ENCODE results near the gene LRFN5. TPM values are rescaled to one million over a fixed set of nuclear protein-coding genes. Genes with fewer than 3 reads are reported as not detected.

LRFN5 gene
- polyA plus RNA-seq, 1 of the 3 experiments (the other 2 are of a cell fraction) = not detected

DNA sequence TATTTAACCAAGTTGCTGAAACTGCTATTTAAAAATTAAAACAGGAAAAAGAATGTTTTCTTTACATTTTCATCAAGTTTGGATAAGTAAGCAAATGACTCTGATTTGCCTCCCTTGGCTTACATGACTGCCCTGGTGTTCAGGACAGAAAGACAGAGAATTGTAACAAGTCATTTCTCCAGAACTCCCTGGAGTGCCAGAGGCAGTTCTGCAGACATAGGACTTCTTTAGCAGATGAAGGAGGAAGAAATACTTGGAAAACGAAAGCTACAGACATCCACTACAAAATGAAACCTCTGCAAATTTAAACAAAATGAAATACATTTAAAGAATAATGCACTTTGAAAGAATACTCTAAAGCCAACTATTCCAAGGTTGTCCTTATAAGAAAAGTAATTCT is 253.9 kb downstream of the LRFN5 start:
- H4K20me1 ChIP-seq (ENCODE audit: insufficient read depth) = no peaks in the 10 kb centered on the region
- no peaks in the 10 kb centered on the region for H3K4me1 ChIP-seq (ENCODE audit: control insufficient read depth in 1 of 2, insufficient read depth in 2 of 2, low read depth in 1 of 2, low read length in 1 of 2)
- no peak for TF ChIP-seq RXRA (IDR thresholded peaks at IDR 0.05; ENCODE audit: borderline replicate concordance, low read depth)
- TF ChIP-seq, protein P1, sequence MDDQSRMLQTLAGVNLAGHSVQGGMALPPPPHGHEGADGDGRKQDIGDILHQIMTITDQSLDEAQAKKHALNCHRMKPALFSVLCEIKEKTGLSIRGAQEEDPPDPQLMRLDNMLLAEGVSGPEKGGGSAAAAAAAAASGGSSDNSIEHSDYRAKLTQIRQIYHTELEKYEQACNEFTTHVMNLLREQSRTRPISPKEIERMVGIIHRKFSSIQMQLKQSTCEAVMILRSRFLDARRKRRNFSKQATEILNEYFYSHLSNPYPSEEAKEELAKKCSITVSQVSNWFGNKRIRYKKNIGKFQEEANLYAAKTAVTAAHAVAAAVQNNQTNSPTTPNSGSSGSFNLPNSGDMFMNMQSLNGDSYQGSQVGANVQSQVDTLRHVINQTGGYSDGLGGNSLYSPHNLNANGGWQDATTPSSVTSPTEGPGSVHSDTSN (IDR thresholded peaks at IDR 0.05) = no peak
- TF ChIP-seq, protein P2, sequence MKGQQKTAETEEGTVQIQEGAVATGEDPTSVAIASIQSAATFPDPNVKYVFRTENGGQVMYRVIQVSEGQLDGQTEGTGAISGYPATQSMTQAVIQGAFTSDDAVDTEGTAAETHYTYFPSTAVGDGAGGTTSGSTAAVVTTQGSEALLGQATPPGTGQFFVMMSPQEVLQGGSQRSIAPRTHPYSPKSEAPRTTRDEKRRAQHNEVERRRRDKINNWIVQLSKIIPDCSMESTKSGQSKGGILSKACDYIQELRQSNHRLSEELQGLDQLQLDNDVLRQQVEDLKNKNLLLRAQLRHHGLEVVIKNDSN (IDR thresholded peaks at IDR 0.05; ENCODE audit: borderline replicate concordance, low read depth) = no peak
- TF ChIP-seq, protein P3, sequence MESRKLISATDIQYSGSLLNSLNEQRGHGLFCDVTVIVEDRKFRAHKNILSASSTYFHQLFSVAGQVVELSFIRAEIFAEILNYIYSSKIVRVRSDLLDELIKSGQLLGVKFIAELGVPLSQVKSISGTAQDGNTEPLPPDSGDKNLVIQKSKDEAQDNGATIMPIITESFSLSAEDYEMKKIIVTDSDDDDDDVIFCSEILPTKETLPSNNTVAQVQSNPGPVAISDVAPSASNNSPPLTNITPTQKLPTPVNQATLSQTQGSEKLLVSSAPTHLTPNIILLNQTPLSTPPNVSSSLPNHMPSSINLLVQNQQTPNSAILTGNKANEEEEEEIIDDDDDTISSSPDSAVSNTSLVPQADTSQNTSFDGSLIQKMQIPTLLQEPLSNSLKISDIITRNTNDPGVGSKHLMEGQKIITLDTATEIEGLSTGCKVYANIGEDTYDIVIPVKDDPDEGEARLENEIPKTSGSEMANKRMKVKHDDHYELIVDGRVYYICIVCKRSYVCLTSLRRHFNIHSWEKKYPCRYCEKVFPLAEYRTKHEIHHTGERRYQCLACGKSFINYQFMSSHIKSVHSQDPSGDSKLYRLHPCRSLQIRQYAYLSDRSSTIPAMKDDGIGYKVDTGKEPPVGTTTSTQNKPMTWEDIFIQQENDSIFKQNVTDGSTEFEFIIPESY (IDR thresholded peaks at IDR 0.05; ENCODE audit: borderline replicate concordance, low read depth) = no peak
- TF ChIP-seq, protein P4, sequence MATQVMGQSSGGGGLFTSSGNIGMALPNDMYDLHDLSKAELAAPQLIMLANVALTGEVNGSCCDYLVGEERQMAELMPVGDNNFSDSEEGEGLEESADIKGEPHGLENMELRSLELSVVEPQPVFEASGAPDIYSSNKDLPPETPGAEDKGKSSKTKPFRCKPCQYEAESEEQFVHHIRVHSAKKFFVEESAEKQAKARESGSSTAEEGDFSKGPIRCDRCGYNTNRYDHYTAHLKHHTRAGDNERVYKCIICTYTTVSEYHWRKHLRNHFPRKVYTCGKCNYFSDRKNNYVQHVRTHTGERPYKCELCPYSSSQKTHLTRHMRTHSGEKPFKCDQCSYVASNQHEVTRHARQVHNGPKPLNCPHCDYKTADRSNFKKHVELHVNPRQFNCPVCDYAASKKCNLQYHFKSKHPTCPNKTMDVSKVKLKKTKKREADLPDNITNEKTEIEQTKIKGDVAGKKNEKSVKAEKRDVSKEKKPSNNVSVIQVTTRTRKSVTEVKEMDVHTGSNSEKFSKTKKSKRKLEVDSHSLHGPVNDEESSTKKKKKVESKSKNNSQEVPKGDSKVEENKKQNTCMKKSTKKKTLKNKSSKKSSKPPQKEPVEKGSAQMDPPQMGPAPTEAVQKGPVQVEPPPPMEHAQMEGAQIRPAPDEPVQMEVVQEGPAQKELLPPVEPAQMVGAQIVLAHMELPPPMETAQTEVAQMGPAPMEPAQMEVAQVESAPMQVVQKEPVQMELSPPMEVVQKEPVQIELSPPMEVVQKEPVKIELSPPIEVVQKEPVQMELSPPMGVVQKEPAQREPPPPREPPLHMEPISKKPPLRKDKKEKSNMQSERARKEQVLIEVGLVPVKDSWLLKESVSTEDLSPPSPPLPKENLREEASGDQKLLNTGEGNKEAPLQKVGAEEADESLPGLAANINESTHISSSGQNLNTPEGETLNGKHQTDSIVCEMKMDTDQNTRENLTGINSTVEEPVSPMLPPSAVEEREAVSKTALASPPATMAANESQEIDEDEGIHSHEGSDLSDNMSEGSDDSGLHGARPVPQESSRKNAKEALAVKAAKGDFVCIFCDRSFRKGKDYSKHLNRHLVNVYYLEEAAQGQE (IDR thresholded peaks at IDR 0.05; ENCODE audit: low read depth, low read length) = no peak
- TF ChIP-seq ELF1 (IDR thresholded peaks at IDR 0.05) = no peak
- TF ChIP-seq EP300 (IDR thresholded peaks at IDR 0.05; ENCODE audit: borderline replicate concordance in 1 of 2, low read depth in 1 of 2, low read length in 1 of 2) = no peak
- TF ChIP-seq NRF1 (IDR thresholded peaks at IDR 0.05; ENCODE audit: low read depth, low read length) = no peak
- TF ChIP-seq SMC3 (IDR thresholded peaks at IDR 0.05; ENCODE audit: low read depth, low read length) = no peak
- no peak for TF ChIP-seq GABPA (IDR thresholded peaks at IDR 0.05; ENCODE audit: low read depth)
- 10% methylated on average over 1 of the region's 1 CpG for WGBS (ENCODE audit: low lambda C conversion rate)
- no peaks in the 10 kb centered on the region for H3K27me3 ChIP-seq (ENCODE audit: insufficient read depth)
- no peak overlapping the region for H3K4me2 ChIP-seq
- H3K36me3 ChIP-seq (replicated peaks in 1 of 2; ENCODE audit: control insufficient read depth in 1 of 2, insufficient read depth in 2 of 2, low read length in 1 of 2) = no peaks in the 10 kb centered on the region
- H3F3A ChIP-seq (replicated peaks; ENCODE audit: insufficient read depth) = no peaks in the 10 kb centered on the region
- H3K4me3 ChIP-seq (ENCODE audit: low read depth in 2 of 2, low read length in 1 of 2) = no peak overlapping the region
- ChIA-PET CTCF (no interaction called here), POLR2A (no interaction called here)
- no peak for DNase-seq
- H3K9ac ChIP-seq = no peak overlapping the region
- no peak overlapping the region for H3K27ac ChIP-seq (ENCODE audit: low read depth in 2 of 2, low read length in 1 of 2)
- no peaks in the 10 kb centered on the region for H3K9me2 ChIP-seq
- H2AFZ ChIP-seq (ENCODE audit: low read depth) = no peak overlapping the region
- H3K79me2 ChIP-seq (ENCODE audit: insufficient read depth) = no peaks in the 10 kb centered on the region
- no peaks in the 10 kb centered on the region for H3K9me3 ChIP-seq

DNA sequence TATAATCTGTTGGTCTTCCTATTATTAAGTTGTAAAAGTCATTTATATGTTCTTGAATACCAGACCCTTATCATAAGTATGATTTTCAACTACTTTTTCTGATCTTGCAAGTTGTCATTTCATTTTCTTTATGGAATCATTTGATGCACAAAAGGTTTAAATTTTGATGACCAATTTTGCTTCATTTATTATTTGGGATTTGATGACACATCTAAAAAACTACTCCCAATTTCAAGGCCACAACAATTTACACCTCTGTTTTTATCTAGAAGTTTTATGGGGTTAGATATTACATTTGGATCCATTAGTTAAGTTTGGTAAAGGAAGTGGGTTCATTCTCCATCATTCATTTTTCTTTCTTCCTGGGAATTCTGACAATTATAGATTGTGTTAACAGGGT is 259.2 kb downstream of the LRFN5 start:
- no peaks in the 10 kb centered on the region for H3F3A ChIP-seq (replicated peaks; ENCODE audit: insufficient read depth)
- no peak overlapping the region for H3K4me2 ChIP-seq
- no peak overlapping the region for H3K4me3 ChIP-seq (ENCODE audit: low read depth in 2 of 2, low read length in 1 of 2)
- H3K27me3 ChIP-seq (ENCODE audit: insufficient read depth) = no peaks in the 10 kb centered on the region
- H3K9me2 ChIP-seq = no peaks in the 10 kb centered on the region
- no peaks in the 10 kb centered on the region for H3K9me3 ChIP-seq
- DNase-seq = no peak
- H3K9ac ChIP-seq = no peak overlapping the region
- TF ChIP-seq, protein P4 (IDR thresholded peaks at IDR 0.05; ENCODE audit: low read depth, low read length) = no peak
- TF ChIP-seq RCOR1 (IDR thresholded peaks at IDR 0.05; ENCODE audit: low read length) = no peak
- no peak for TF ChIP-seq MXI1 (IDR thresholded peaks at IDR 0.05; ENCODE audit: low read depth, low read length)
- TF ChIP-seq CHD2 (IDR thresholded peaks at IDR 0.05; ENCODE audit: low read length, partially characterized antibody) = no peak
- no peak for TF ChIP-seq SMC3 (IDR thresholded peaks at IDR 0.05; ENCODE audit: low read depth, low read length)
- ChIA-PET POLR2A (no interaction called here), CTCF (no interaction called here)
- H3K27ac ChIP-seq (ENCODE audit: low read depth in 2 of 2, low read length in 1 of 2) = no peak overlapping the region
- H4K20me1 ChIP-seq (ENCODE audit: insufficient read depth) = no peaks in the 10 kb centered on the region
- H3K79me2 ChIP-seq (ENCODE audit: insufficient read depth) = no peaks in the 10 kb centered on the region
- H2AFZ ChIP-seq (ENCODE audit: low read depth) = no peak overlapping the region
- no peaks in the 10 kb centered on the region; a peak in 1 of 4 replicates for H3K4me1 ChIP-seq (ENCODE audit: control insufficient read depth in 1 of 2, insufficient read depth in 2 of 2, low read depth in 1 of 2, low read length in 1 of 2)
- H3K36me3 ChIP-seq (replicated peaks in 1 of 2; ENCODE audit: control insufficient read depth in 1 of 2, insufficient read depth in 2 of 2, low read length in 1 of 2) = no peaks in the 10 kb centered on the region

All from SK-N-SH (cell line).